Body of pancreas (tissue), 4 donors: ENCODE measurements around the gene ECSIT. TPM values are rescaled to one million over a fixed set of nuclear protein-coding genes. Genes with fewer than 3 reads are reported as not detected.

Source experiments
- ATAC-seq: fragments of 150-250 bp; one replicate; pipeline ENCODE4 v1.9.1; 2016
- DNase-seq, 4 donors: peaks; one replicate each; pipeline ENCODE4 v3.0.0-alpha.2; 2019
- H3K27ac ChIP-seq, 4 donors: fragments of 200-600 bp; sonication (generic); 1 replicate in 3 of 4; 2 replicates in 1 of 4; pipeline versions ENCODE4 v1.5.1 to v1.6.1; 2016 to 2019; ENCODE audit warnings: mild to moderate bottlenecking in 1 of 4, mixed read lengths in 1 of 4, moderate library complexity in 1 of 4
- H3K27me3 ChIP-seq, 2 donors: fragments of 200-600 bp; sonication (generic); one replicate each; pipeline ENCODE4 v1.6.0; 2016; ENCODE audit warnings: mild to moderate bottlenecking in 1 of 2
- H3K36me3 ChIP-seq, 2 donors: fragments of 200-600 bp; sonication (generic); replicated peaks in 1 of 2; 2 replicates each; pipeline ENCODE4 v1.5.1; 2016; ENCODE audit warnings: low read depth in 2 of 2; ENCODE audit not compliant: insufficient read depth in 1 of 2
- H3K4me1 ChIP-seq: fragments of 200-600 bp; sonication (generic); one replicate; pipeline ENCODE4 v1.6.0; 2016
- H3K4me3 ChIP-seq, 2 donors: fragments of 200-600 bp; sonication (generic); 1 replicate in 1 of 2; 2 replicates in 1 of 2; pipeline ENCODE4 v1.5.1; 2016 to 2019
- H3K9me3 ChIP-seq, 3 donors: fragments of 200-600 bp; sonication (generic); 1 replicate in 2 of 3; 2 replicates in 1 of 3; pipeline ENCODE4 v1.5.1; 2016
- POLR2A ChIP-seq, 3 donors: fragments of 450-650 bp; IDR thresholded peaks; one replicate each; pipeline ENCODE4 v1.6.1; 2016; ENCODE audit warnings: antibody characterized with exemption in 3 of 3, mild to moderate bottlenecking in 2 of 3
- WGBS, 2 donors: methylation state at CpG; one replicate each; pipeline ENCODE4 v1.1.5; 2017; 5-methylcytosine and 5-hydroxymethylcytosine counted together
- intact Hi-C: fragments of 100-400 bp; cut with DNase I; formaldehyde crosslinking; loops from one replicate; pipeline ENCODE4 v1.15.1; 2023
- total RNA-seq, 2 donors: library from RNA; depleted of rRNA; stranded (reverse); fragments of >200 nt; gene quantifications; one replicate each; pipeline ENCODE4 v1.1.0, GENCODE V29; 2016
- TF ChIP-seq, protein P1 (sequence below), 7 experiments: fragments of 450-650 bp in 4 of 7; fragments of 200-600 bp in 3 of 7; sonication (generic) in 3 of 7; IDR thresholded peaks; one replicate each; pipeline ENCODE4 v1.5.1; 2016 to 2019; ENCODE audit warnings: antibody characterized with exemption in 7 of 7

ECSIT gene
- total RNA-seq, 2 donors from 2014 or later = 55.8 to 79.1 TPM

DNA sequence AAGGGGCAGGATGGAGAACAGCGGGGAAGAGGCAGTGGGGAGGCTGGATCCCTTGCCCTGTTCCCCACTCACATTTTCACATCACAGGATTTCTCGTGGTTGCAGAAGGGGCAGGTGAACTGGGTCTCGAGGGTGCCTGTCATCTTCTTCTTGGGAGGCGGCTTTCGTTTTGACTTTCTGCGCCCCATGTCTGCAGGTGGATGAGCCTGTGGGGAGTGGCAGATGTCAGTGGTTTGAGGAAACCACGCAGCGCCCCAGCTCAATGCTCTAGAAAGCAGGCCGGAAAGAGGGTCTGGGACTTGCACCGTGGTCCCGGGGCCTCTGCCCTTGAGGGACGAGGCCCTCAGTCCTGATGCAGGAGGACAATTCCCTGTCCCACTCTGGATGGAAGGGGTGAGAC is 25.2 kb upstream of the ECSIT start:
- no peak for DNase-seq
- Histone ChIP-seq H3K27me3 (no peaks in the 10 kb centered on the region), H3K4me3 (no peak overlapping the region), H3K27ac (no peak overlapping the region), H3K4me1 (peaks cover 20% of the 10 kb centered on the region), H3K36me3 (peaks cover 0 to 13% of the 10 kb centered on the region in 2 donors), H3K9me3 (no peaks in the 10 kb centered on the region)
- no peak for TF ChIP-seq POLR2A (IDR thresholded peaks at IDR 0.05)
- TF ChIP-seq, protein P1, sequence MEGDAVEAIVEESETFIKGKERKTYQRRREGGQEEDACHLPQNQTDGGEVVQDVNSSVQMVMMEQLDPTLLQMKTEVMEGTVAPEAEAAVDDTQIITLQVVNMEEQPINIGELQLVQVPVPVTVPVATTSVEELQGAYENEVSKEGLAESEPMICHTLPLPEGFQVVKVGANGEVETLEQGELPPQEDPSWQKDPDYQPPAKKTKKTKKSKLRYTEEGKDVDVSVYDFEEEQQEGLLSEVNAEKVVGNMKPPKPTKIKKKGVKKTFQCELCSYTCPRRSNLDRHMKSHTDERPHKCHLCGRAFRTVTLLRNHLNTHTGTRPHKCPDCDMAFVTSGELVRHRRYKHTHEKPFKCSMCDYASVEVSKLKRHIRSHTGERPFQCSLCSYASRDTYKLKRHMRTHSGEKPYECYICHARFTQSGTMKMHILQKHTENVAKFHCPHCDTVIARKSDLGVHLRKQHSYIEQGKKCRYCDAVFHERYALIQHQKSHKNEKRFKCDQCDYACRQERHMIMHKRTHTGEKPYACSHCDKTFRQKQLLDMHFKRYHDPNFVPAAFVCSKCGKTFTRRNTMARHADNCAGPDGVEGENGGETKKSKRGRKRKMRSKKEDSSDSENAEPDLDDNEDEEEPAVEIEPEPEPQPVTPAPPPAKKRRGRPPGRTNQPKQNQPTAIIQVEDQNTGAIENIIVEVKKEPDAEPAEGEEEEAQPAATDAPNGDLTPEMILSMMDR (IDR thresholded peaks at IDR 0.05) = no peak
- no peak for ATAC-seq
- WGBS, 2 donors = 88 to 94% methylated on average over 10 to 12 of the region's 12 CpGs
- intact Hi-C loops = no loop called here

DNA sequence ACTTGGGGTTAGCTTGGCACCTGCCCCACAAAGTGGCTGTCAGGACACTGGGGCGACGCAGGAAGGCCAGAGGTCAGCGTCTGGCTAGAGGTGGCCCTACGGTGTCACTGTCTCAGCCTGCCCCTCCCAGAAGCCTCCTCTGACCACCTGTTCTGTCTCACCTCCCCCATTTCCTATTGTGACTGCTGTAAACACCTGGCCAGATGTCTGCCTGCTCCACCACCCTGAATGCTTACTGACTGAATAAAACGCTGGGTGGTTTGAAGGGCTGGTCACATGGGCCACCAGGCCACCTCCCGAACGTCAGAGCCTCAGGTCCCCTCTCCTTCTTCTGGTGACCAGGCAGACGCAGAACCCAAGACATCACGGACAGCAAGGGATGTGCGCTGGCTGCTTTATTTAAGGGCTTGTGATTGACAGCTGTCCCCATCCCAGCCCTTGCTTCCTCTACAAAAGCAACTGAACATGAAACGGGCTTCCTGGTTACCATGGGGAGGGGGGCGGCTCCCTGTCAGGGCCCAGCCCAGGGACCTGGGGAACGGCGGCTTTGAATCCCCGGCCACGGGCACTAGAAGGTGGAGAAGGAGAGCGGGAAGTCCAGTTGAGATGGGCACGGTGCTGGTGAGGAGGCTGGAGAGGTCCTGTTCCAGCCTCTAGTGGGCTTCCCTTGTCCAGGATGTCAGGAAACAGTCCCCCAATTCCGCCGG is 23.9 kb upstream of the ECSIT start:
- DNase-seq (no peak), ATAC-seq (no peak)
- Histone ChIP-seq H3K4me3 (no peak overlapping the region), H3K36me3 (peaks cover 0 to 13% of the 10 kb centered on the region in 2 donors), H3K9me3 (no peaks in the 10 kb centered on the region), H3K27me3 (no peaks in the 10 kb centered on the region), H3K27ac (no peak overlapping the region), H3K4me1 (peaks cover 12% of the 10 kb centered on the region)
- WGBS, 2 donors = 81 to 89% methylated on average over 7 to 20 of the region's 20 CpGs
- intact Hi-C loops = no loop called here
- TF ChIP-seq, protein P1 (IDR thresholded peaks at IDR 0.05) = no peak
- TF ChIP-seq POLR2A (IDR thresholded peaks at IDR 0.05) = no peak

DNA sequence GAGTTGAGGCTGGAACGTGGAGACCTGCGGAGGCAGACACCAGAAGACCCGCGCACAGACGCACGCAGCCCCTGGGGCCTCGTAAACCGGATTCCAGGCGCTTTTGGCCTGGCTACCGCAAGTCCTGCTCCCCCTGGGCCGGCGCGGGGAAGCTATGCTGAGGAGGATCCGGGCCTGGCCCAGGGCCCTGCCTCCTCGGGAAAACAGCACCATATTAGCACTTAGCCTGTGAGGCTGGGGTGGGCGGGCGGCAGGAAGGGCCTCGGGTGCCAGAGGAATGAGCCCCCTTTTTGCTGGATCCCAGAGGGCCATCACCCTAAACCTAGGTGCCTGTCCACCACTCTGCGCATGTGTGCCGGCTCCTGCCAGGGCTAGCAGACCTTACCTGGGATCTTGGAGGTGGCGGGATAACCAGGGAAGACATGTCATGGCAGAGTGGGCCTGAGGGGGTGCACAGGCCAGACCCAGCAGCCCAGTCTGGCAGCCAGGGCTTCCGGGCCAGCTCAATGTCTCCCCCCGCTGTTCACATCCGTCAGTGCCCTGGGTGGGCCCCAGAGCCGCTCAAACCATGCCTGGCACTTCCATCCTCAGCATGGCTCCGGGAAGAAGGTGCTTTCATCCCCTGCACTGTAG is 22.8 kb upstream of the ECSIT start:
- no peaks in the 10 kb centered on the region for H3K27me3 ChIP-seq
- intact Hi-C loops = no loop called here
- TF ChIP-seq POLR2A (IDR thresholded peaks at IDR 0.05) = no peak
- TF ChIP-seq, protein P1 (IDR thresholded peaks at IDR 0.05) = no peak
- 81 to 89% methylated on average over 9 to 15 of the region's 26 CpGs for WGBS, 2 donors
- H3K9me3 ChIP-seq = no peaks in the 10 kb centered on the region
- DNase-seq = no peak
- no peak overlapping the region for H3K4me3 ChIP-seq
- H3K36me3 ChIP-seq = peaks cover 0 to 13% of the 10 kb centered on the region in 2 donors
- ATAC-seq = no peak
- H3K27ac ChIP-seq = no peak overlapping the region
- peaks cover 3% of the 10 kb centered on the region for H3K4me1 ChIP-seq

DNA sequence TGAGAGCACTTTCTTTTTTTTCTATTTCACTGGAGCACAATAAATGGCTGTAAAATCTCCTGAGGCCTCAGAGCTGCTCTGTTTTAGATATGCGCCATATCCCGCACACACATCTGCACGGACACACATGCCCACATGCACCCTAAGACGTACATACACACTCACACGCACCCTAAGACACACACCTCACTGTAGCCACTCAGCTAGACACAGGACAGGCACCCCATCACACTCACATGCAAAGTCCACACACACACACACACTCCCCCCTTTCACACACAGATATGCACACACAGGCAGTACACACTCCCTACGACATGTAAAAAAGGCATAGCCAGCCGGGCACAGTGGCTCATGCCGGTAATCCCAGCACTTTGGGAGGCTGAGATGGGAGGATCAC is 21.3 kb upstream of the ECSIT start:
- DNase-seq = no peak

More for the DNA sequence above, 21.3 kb upstream of the ECSIT start:
- no peaks in the 10 kb centered on the region for H3K27me3 ChIP-seq
- WGBS, 2 donors = 79 to 87% methylated on average over 8 of the region's 8 CpGs
- TF ChIP-seq, protein P1 (IDR thresholded peaks at IDR 0.05) = no peak
- TF ChIP-seq POLR2A (IDR thresholded peaks at IDR 0.05) = no peak
- H3K36me3 ChIP-seq = peaks cover 0 to 13% of the 10 kb centered on the region in 2 donors
- H3K4me1 ChIP-seq = no peaks in the 10 kb centered on the region
- no peaks in the 10 kb centered on the region for H3K9me3 ChIP-seq
- ATAC-seq = no peak
- no peak overlapping the region for H3K27ac ChIP-seq
- no peak overlapping the region for H3K4me3 ChIP-seq
- intact Hi-C loops = no loop called here
